NCI-H82 (cell line): ENCODE data around the gene TPPP.
"Not testable (repeated sequence)": the region's sequence is repeated elsewhere in the genome, so short reads cannot be mapped to it uniquely, and the experiment has no call there.

Experiments used
- DNase-seq: peaks from one replicate; lab custom pipeline; 2025; lab: John Stamatoyannopoulos, UW

The TPPP gene

DNA sequence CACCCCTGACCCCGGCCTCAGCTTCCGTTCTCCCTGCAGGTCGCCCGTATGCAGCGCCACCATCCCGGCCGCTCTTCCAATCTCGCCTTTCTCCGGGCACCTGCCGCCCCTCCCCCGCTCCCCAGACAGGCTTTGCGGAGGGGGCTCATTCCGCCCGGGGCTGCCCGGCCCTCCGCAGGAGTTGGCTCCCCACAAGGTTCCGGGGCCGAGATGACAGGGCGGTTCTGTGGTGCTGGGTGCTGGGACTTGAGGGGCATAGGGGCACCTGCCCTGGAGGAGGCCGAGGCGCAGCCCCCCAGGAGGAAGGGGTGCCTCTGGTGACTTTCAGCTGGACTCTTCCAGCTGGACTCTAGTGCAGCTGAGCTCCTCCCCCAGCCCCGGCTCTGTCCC, 885 bp upstream of the TPPP start:
- not testable (repeated sequence) for DNase-seq

- DNase-seq: not testable (repeated sequence)
These were observed 567 bp downstream of the TPPP start for GRCh38 chr5:692529-693041.

GRCh38 chr5:691817-692528, 1.2 kb downstream of the TPPP start:
- no peak for DNase-seq

DNA sequence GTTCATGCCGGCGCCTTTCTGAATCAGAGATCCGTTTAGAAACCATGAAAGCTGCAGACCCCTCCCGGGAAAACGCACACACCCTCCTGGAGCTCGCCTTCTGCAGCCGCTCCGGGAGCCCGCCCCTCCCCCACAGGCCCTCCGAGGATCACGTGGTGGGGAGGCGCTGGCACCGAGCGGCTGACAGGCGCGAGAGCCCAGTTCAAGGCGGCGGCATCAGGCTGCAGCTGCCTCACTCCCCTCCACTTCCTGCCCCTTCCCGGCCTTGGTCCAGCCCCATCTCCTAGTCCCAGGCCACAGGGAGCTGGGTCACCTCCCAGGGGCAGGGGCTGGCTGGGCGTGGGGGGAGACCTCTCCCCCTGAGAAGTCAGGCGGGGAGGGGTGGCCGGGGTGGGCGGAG, 2.1 kb downstream of the TPPP start:
- DNase-seq: not testable (repeated sequence)

GRCh38 chr5:690293-690692, 2.9 kb downstream of the TPPP start:
- not testable (repeated sequence) for DNase-seq

GRCh38 chr5:688348-689010, 4.7 kb downstream of the TPPP start:
- not testable (repeated sequence) for DNase-seq

- not testable (repeated sequence) for DNase-seq
These were observed 6.2 kb downstream of the TPPP start for GRCh38 chr5:686936-687335.

- DNase-seq: not testable (repeated sequence)
These were observed 7.0 kb downstream of the TPPP start for GRCh38 chr5:686172-686523.

GRCh38 chr5:685262-686171, 7.6 kb downstream of the TPPP start:
- DNase-seq: no peak

DNA sequence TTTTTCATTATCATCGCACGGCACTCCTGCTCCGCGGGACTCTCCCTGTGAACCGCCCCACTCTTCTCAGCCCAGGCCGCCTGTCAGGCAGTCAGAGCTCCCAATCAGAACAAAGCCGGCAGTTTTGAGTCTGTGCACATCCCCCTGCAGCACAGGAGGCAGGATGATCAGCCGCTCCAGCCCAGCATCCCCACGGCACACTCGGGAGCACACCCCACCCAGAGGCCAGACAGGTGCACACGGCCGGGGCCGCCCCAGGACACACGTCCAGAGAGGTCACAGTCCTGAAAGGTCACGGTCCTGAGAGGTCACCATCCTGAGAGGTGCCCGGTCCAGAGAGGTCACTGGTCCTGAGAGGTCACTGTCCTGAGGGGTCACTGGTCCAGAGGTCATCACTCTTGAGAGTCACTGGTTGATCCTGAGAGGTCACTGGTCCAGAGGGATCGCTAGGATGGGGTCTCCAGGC, 8.4 kb downstream of the TPPP start:
- DNase-seq: no peak

- DNase-seq: no peak
These were observed 9.3 kb downstream of the TPPP start for GRCh38 chr5:683551-684481.

DNA sequence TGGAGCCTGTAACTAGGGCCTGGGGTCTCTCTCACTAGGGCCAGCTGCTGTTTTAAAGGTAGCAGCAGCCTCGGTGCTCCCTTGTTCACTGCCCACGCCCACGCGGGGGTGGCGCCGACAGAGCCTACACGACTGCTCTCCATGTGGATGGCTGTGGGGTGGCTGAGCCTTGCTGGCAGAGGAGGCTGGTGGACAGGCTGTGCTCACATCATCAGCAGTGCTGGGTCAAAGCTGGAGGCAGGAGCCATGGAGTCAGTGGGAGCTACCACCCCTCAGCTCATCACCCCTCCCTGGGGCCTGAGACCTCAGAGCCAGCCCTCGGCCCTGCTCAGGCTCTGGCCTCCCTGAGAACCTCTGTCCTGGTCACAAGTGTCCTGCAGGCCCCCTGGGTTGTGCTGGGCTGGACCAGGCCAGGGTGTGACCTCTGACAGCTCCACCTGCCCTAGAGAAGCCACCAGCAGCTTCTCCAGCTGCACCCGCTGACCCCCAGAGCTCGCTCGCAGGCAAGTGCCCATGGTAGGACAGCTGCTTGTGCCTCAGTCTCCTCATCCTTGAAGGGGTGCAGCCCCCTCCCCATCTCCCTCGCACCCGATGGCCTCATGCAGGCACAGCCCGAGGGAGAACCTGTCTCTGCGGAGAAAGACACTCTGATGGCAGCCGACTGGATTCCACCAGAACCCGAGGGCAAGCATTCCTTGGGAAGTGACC, 10.3 kb downstream of the TPPP start:
- DNase-seq: not testable (repeated sequence)

GRCh38 chr5:682216-682615, 10.9 kb downstream of the TPPP start:
- DNase-seq: not testable (repeated sequence)

GRCh38 chr5:681317-682191, 11.6 kb downstream of the TPPP start:
- DNase-seq: not testable (repeated sequence)

GRCh38 chr5:680836-681235, 12.3 kb downstream of the TPPP start:
- not testable (repeated sequence) for DNase-seq

GRCh38 chr5:680118-680795, 12.9 kb downstream of the TPPP start:
- DNase-seq: not testable (repeated sequence)

- DNase-seq: not testable (repeated sequence)
These were observed 13.8 kb downstream of the TPPP start for GRCh38 chr5:679166-679895.

GRCh38 chr5:678521-678920, 14.6 kb downstream of the TPPP start:
- DNase-seq: not testable (repeated sequence)
